HEK293T (cell line): ENCODE results near the gene CSGALNACT2.

Source experiments
- CTCF ChIA-PET: fragments of 350-600 bp; formaldehyde crosslinking; extraction: SDS; loops from one replicate; lab custom pipeline; 2021; ENCODE audit warnings: antibody characterized with exemption, inconsistent platforms; lab: Yijun Ruan, JAX
- POLR2A ChIA-PET: fragments of 350-600 bp; formaldehyde crosslinking; extraction: SDS; loops from one replicate; lab custom pipeline; 2020; ENCODE audit warnings: antibody characterized with exemption, inconsistent platforms; lab: Yijun Ruan, JAX
- DNase-seq: peaks from one replicate; pipeline ENCODE4 v3.0.0; 2012; ENCODE audit warnings: mixed read lengths; ENCODE audit errors: extremely low spot score
- ARNT ChIP-seq: fragments of 450-650 bp; IDR thresholded peaks from 2 replicates; pipeline ENCODE4 v1.6.1; 2017; ENCODE audit warnings: mild to moderate bottlenecking
- BHLHE40 ChIP-seq: fragments of 450-650 bp; IDR thresholded peaks from 2 replicates; pipeline ENCODE4 v1.6.1; 2016; ENCODE audit warnings: mild to moderate bottlenecking, moderate library complexity, borderline replicate concordance
- CTBP1 ChIP-seq: fragments of 450-650 bp; IDR thresholded peaks from 2 replicates; pipeline ENCODE4 v1.6.1; 2016; ENCODE audit warnings: borderline replicate concordance
- ELF4 ChIP-seq: fragments of 450-650 bp; IDR thresholded peaks from 2 replicates; pipeline ENCODE4 v1.6.1; 2017; ENCODE audit warnings: antibody characterized with exemption
- FOXA1 ChIP-seq: fragments of 450-650 bp; IDR thresholded peaks from 2 replicates; pipeline ENCODE4 v1.6.1; 2016; ENCODE audit warnings: mild to moderate bottlenecking
- FOXK2 ChIP-seq: fragments of 450-650 bp; IDR thresholded peaks from 2 replicates; pipeline ENCODE4 v1.6.1; 2016; ENCODE audit warnings: mild to moderate bottlenecking
- FOXM1 ChIP-seq: fragments of 450-650 bp; IDR thresholded peaks from 2 replicates; pipeline ENCODE4 v1.6.1; 2017; ENCODE audit warnings: mild to moderate bottlenecking, borderline replicate concordance
- HDGF ChIP-seq: fragments of 450-650 bp; IDR thresholded peaks from 2 replicates; pipeline ENCODE4 v1.6.1; 2017; ENCODE audit warnings: antibody characterized with exemption, borderline replicate concordance
- L3MBTL2 ChIP-seq: fragments of 450-650 bp; conservative IDR thresholded peaks from 2 replicates; pipeline ENCODE4 v1.6.1; 2016; ENCODE audit warnings: mild to moderate bottlenecking
- LEF1 ChIP-seq: fragments of 450-650 bp; IDR thresholded peaks from 2 replicates; pipeline ENCODE4 v1.6.1; 2017; ENCODE audit warnings: mild to moderate bottlenecking, borderline replicate concordance
- NFRKB ChIP-seq: fragments of 450-650 bp; IDR thresholded peaks from 2 replicates; pipeline ENCODE4 v1.6.1; 2016; ENCODE audit warnings: mild to moderate bottlenecking, moderate library complexity
- PKNOX1 ChIP-seq: fragments of 450-650 bp; IDR thresholded peaks from 2 replicates; pipeline ENCODE4 v1.6.1; 2016
- SP1 ChIP-seq: fragments of 450-650 bp; IDR thresholded peaks from 2 replicates; pipeline ENCODE4 v1.6.1; 2017
- SUZ12 ChIP-seq: fragments of 450-650 bp; IDR thresholded peaks from 2 replicates; pipeline ENCODE4 v1.6.1; 2016; ENCODE audit warnings: mild to moderate bottlenecking
- TARDBP ChIP-seq: fragments of 450-650 bp; IDR thresholded peaks from 2 replicates; pipeline ENCODE4 v1.6.1; 2016
- ZNF384 ChIP-seq: fragments of 450-650 bp; IDR thresholded peaks from 2 replicates; pipeline ENCODE4 v1.6.1; 2016

The CSGALNACT2 gene

GRCh38 chr10:43220657-43221418, 82.6 kb downstream of the CSGALNACT2 start:
- CTCF ChIA-PET, result interaction anchor here (1.0 kb wide), 1 partner anchor 19 kb away, joined by 4 read pairs; no protein-coding TSS in a partner anchor
- TF ChIP-seq NFRKB (no peak), HDGF (no peak), L3MBTL2 (no peak), SP1 (no peak), TARDBP (no peak), SUZ12 (no peak), ARNT (no peak), FOXM1 (no peak), CTBP1 (no peak), PKNOX1 (no peak), LEF1 (no peak), BHLHE40 (no peak), FOXK2 (no peak), ZNF384 (no peak), ELF4 (no peak), FOXA1 (no peak)

GRCh38 chr10:43221419-43222209, 83.4 kb downstream of the CSGALNACT2 start:
- CTCF ChIA-PET, result interaction anchor here (1.0 kb wide), 1 partner anchor 20 kb away, joined by 4 read pairs; no protein-coding TSS in a partner anchor

More at GRCh38 chr10:43220657-43221418, 82.6 kb downstream of the CSGALNACT2 start:
- POLR2A ChIA-PET, result no interaction called here
- DNase-seq, result no peak

GRCh38 chr10:43222210-43222720, 84.0 kb downstream of the CSGALNACT2 start:
- TF ChIP-seq L3MBTL2 (no peak), ELF4 (no peak), CTBP1 (no peak), ZNF384 (no peak), TARDBP (no peak), FOXA1 (no peak), FOXM1 (no peak), LEF1 (no peak), FOXK2 (no peak), BHLHE40 (no peak), SUZ12 (no peak), ARNT (no peak)
- ChIA-PET POLR2A (no interaction called here), CTCF (interaction anchor here (0.6 to 0.8 kb wide), 2 partner anchors 354 to 460 kb away, joined by 3 to 5 read pairs; no protein-coding TSS in a partner anchor)

More at GRCh38 chr10:43221419-43222209, 83.4 kb downstream of the CSGALNACT2 start:
- no peak for TF ChIP-seq SUZ12
- TF ChIP-seq CTBP1, result no peak
- no peak for TF ChIP-seq ZNF384
- no peak for TF ChIP-seq FOXM1
- no peak for TF ChIP-seq FOXA1
- no peak for TF ChIP-seq ARNT
- no peak for TF ChIP-seq SP1
- no peak for TF ChIP-seq NFRKB
- no peak for DNase-seq
- POLR2A ChIA-PET, result no interaction called here

GRCh38 chr10:43223056-43223455, 84.8 kb downstream of the CSGALNACT2 start:
- DNase-seq, result no peak
- TF ChIP-seq LEF1, result no peak
- TF ChIP-seq ELF4, result no peak
- TF ChIP-seq FOXK2, result no peak
- TF ChIP-seq SUZ12, result no peak
- CTCF ChIA-PET, result interaction anchor here (0.8 kb wide), 1 partner anchor 460 kb away, joined by 3 read pairs; no protein-coding TSS in a partner anchor
- POLR2A ChIA-PET, result no interaction called here

More at GRCh38 chr10:43222210-43222720, 84.0 kb downstream of the CSGALNACT2 start:
- DNase-seq, result no peak

GRCh38 chr10:43224321-43224720, 86.1 kb downstream of the CSGALNACT2 start:
- no peak for TF ChIP-seq CTBP1
- no peak for TF ChIP-seq HDGF
- TF ChIP-seq FOXK2, result no peak
- no peak for TF ChIP-seq SUZ12
- no peak for TF ChIP-seq L3MBTL2
- no peak for TF ChIP-seq ZNF384
- no peak for TF ChIP-seq FOXA1
- no peak for TF ChIP-seq ARNT
- TF ChIP-seq FOXM1, result no peak
- TF ChIP-seq BHLHE40, result no peak
- TF ChIP-seq PKNOX1, result no peak
- no peak for TF ChIP-seq SP1
- no peak for TF ChIP-seq ELF4
- no peak for DNase-seq
- ChIA-PET POLR2A (no interaction called here), CTCF (no interaction called here)
